GM18508 (cell line): Measurements from ENCODE around the gene CDK4.
"Not testable (repeated sequence)": the region's sequence is repeated elsewhere in the genome, so short reads cannot be mapped to it uniquely, and the experiment has no call there.

Experiments
- ATAC-seq: cut with Tn5 transposase; IDR thresholded peaks from one replicate; pipeline ENCODE4 v1.9.1; 2021; ENCODE audit warnings: moderate number of reproducible peaks; ENCODE audit not compliant: insufficient read depth, unreplicated experiment

Gene CDK4

DNA sequence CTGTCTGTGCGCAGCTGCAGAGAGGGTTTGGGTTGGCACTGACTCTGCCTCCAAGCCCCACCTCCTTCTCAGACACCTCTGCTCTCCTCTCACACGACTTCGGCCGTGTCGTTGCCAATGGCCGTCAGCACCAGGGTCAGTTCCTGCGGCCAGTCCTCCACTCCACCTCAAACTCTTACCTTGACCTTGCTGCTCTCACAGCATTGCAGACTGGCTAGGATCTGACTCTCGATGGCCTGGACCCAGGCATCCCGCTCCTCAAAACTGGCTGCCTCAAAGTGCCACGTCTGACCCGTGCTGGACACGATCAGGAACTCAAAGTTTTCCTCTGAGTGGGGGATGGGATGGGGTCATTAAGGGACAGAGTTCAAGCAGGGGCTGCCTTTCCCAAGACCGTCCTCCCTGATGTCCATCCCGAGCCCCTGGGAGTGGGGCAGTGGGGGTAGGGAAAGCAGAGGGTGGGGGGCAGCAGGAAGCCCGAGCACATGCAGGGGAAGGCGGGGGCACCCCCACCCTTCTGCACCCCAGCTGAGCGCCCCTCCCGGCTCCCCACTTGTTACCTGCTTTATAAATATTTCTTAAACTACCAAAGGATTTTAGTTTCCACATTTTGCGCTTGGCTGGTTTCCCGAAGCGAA lies 24.2 kb downstream of the CDK4 start:
- no peak for ATAC-seq

DNA sequence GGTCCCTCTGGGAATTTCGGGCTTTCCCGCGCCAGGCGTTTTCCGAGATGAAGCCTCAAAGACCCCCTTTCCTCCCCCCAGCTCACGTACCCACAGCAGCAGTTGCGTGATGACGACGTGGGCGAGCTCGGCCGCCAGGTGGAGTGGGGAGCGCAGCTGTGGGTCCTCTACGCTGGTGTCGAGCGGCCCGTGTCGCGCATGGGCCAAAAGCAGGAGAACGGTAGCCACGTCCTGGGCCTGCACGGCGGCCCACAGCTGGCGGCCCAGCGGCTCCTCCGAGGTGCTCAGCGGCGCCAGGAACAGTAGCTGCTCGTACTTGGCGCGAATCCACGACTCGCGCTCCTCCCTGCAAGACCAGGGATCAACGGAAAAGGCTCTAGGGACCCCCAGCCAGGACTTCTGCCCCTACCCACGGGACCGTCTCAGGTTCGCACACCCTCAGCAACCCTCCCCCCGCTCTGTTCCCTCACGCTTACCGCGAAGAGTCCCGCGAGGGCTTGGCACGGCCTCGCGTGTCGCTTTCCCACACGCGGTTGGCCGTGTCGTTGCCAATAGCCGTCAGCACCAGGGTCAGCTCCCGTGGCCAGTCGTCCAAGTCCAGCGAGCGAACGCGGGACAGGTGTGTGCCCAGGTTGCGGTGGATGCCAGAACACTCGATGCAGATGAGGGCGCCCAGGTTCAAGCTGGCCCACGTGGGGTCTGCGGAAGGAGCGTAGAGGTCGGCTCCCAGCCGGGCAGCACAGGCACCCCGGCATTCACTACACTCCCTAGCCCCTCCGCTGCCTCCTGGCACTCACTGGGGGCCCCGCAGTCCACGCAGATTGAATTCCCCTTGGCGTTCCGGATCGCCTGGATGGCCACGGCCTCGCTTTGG lies 25.0 kb downstream of the CDK4 start:
- no peak for ATAC-seq

DNA sequence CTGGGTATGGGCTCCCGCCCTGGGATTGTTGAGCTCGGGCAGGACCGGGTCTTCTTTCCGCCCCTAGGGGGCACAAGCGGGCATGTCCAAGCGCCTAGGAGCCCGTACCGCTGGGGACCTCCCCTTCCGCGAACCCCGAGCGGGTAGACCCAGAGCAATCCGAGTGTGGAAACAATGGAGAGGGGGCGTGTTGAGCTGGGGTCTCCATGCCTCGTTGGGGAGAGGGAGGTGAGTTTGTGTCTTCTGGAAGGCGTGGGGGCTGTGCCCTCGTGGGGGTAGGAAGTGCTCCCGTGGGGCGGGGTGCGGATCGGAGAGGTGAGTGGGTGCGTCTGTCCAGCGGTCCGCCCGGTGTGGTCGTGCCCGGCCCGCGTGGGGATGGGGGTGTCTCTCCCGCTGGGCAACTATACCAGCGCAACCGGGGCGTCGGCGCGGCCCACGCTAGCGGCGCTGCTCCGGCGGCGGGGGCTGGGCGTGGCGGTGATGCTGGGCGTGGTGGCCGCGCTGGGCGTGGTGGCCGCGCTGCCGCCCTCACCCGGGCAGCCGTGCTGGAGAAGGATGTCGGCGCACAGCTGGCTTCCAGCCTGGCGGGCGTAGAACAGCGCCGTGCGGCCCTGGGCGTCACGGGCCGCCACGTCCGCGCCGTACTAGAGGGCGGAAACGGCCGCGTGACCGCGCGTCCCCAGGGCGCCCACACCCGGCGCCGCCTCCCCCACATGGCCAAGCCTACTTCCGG lies 25.8 kb downstream of the CDK4 start:
- no peak for ATAC-seq

DNA sequence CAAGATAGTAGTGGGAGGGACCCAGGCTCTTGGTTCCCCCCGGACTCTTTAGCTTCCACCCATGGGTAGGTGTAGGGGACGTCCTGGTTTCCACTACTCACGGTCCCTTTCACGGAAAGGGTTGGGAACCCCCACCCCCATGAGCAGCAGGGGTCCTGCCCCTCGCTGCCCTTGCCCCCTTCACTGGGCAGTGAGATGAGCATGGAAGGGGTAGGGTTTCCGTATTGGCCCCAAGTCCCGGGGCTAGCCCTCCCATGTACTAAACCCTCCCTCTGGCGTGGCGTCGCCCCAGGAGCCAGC lies 26.3 kb downstream of the CDK4 start:
- no peak for ATAC-seq

DNA sequence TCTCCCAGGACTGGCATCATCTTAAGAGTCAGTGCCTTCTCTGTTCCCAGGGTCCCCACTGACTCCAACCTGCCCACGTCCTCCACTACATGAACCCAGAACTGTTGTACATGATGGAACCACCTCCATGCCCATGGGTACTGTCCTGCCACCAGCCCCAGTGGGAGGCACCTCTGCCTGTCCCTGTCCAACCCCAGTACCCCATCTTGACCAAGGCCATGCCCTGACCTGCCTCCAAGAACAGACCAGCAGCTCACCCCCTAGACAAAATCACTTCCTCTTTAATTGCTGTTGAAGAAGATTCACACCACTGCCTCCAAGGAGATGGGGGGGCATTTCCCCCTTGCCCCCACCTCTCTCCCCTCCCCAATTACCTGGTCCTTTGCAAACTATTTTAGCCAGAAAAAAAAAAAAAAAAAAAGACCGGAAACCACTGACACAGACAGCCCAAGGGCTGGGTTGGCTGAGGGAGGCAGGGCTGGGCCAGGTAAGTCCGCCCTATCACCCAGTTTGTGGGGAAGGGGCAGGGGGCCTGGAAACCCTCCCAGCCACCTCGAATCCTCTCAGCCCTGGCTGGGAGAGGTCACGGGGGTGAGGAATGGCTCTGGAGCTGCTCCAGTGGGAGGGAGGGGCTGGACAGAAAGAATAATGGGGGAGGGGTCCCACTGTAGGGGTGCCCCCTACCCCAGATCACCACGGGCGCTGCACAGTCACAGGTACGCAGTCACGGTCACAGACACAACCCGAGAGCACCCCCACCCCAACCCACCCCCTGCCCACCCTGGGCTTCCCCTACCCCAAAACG lies 27.0 kb downstream of the CDK4 start:
- ATAC-seq: no peak

DNA sequence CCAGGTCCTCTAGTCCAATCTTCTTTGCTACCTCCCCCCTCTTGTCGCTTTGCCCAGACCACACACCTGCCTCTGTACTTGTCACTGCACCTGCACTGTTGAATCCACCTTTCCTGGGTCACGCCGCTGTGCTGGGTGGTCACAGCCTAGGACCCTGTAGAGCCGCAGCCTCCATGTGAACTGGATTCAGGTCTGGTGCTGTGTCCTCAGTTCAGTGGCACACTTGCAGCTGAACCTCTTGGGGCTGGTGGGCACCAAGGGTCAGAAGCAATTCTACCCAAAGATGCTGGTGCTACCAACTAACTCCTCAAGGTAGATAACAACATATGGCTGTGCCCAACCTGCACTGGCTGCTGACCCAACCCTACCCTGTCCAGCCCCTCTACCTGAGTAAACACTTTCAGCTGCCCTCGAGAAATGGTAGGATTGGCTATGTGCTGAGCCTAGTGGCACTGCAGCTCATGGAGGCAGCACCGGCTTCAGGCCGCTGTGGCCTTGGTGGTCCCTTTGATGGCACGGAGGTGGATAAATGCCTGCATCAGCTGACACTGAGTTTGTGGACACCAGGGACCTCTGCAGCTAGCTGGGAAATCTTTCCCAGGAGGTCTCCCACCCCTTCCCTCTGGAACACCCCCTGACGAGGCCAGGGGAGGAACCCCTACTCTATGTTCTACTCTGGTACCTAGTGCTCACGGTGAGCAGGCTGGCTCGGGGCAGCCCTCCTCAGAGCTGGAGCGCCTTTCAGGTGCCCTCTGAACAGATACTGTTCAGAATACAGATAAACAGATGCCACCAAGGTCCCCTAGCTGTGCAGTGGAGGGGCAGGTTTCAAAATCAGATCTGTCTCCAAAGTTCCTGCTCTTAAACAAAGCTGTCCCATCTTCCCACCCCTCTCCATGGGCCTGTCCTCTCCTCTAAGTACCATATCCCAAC lies 27.8 kb downstream of the CDK4 start:
- no peak for ATAC-seq

DNA sequence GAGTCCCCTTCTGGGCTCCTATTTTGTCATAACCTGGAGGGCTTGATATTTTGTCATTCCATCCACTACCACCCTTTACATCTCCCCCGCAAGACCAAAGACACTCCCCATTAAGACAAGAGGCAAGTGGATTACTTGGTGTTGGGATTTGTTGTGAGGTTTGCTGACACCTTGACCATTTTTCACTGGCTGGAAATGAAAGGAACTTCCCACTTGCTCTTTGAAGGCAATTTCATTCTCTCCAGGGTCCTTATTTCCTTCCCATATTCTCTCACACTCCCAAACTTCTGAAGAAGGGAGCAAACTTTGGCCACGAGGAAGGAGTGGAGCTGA lies 28.5 kb downstream of the CDK4 start:
- no peak for ATAC-seq

DNA sequence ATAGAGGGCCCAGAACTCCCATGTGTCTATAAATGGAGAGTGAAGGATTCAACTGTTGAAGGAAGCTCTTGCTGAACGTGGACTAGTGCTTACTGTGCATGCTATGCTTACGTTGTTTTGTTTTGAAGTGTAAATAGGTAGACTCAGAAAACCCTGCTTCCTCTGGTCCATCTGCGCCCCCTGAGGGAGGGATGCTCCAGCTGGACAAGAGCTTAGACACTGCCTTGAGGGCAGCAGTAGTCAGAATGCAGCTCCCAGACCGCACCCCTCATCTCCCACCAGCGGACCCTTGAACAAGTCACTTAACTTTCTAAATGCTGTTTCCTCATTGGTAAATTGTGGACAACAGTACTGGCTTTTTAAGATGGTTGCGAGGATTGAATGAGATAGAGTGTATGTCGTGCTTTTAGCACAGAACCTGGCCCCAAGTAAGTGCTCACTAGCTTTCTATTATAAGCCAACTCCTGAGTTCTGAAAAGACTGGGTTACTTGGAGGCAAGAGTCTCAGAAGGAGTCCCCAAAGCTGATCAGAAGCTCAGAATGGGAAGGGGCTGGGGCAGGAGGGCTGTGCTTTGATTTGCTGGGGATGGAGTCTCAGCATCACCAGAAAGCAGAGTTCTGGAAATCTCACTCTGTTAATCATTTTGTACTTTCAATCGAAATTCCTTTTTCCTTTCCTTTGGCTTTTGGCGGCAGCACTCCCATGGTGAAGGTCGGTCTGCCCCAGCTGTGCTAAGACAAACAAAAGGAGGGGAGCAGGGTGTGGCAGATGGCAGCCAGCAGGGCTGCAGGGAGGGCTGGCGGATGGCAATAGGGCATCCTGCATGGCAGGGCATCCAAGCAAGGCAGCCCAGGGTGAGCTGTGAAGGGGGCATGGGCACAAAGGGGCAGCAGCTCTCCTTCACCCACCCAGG lies 29.1 kb downstream of the CDK4 start:
- no peak for ATAC-seq

DNA sequence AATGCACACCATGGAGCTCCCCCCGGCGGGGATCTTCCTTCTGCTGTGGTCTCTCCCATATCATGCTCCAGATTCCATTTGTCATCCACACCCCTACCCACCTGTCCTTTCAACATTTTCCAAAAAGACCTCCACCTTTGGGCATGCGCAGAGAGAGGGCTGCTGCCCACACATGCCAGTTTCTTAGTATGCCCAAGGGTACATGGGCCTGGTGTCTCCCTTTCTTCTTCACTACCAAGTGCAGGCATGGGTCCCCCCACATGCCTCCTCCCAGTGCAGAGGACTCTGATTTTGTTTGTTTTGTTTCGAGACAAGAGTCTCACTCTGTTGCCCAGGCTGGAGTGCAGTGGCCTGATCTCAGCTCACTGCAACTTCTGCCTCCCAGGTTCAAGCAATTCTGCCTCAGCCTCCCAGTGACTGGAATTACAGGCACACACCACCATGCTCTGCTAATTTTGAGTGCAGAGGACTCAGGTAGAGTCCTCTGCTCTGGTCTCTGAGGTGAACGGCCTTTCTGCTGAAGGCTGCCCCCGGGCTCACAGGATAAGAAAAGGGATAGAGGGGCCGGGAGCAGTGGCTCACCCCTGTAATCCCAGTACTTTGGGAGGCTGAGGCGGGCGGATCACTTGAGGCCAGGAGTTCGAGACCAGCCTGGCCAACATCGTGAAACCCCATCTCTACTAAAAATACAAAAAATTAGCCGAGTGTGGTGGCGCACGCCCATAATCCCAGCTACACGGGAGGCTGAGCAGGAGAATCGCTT lies 30.1 kb downstream of the CDK4 start:
- ATAC-seq: not testable (repeated sequence)

DNA sequence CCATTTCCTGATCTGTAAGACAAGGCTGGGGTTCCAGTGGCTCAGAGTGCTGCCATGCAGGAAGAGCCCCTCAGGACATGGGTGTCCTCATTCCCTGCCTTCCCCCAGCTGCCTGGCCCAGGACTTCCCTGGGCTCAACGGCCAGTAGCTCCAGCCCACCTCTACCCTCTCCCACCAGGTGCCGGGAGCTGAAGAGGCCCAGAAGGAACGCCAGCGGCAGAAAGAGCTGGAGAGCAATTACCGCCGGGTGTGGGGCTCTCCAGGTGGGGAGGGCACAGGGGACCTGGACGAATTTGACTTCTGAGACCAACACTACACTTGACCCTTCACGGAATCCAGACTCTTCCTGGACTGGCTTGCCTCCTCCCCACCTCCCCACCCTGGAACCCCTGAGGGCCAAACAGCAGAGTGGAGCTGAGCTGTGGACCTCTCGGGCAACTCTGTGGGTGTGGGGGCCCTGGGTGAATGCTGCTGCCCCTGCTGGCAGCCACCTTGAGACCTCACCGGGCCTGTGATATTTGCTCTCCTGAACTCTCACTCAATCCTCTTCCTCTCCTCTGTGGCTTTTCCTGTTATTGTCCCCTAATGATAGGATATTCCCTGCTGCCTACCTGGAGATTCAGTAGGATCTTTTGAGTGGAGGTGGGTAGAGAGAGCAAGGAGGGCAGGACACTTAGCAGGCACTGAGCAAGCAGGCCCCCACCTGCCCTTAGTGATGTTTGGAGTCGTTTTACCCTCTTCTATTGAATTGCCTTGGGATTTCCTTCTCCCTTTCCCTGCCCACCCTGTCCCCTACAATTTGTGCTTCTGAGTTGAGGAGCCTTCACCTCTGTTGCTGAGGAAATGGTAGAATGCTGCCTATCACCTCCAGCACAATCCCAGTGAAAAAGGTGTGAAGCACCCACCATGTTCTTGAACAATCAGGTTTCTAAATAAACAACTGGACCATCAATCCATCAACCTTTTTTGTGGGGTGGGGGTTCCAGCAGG lies 31.2 kb downstream of the CDK4 start:
- no peak for ATAC-seq

DNA sequence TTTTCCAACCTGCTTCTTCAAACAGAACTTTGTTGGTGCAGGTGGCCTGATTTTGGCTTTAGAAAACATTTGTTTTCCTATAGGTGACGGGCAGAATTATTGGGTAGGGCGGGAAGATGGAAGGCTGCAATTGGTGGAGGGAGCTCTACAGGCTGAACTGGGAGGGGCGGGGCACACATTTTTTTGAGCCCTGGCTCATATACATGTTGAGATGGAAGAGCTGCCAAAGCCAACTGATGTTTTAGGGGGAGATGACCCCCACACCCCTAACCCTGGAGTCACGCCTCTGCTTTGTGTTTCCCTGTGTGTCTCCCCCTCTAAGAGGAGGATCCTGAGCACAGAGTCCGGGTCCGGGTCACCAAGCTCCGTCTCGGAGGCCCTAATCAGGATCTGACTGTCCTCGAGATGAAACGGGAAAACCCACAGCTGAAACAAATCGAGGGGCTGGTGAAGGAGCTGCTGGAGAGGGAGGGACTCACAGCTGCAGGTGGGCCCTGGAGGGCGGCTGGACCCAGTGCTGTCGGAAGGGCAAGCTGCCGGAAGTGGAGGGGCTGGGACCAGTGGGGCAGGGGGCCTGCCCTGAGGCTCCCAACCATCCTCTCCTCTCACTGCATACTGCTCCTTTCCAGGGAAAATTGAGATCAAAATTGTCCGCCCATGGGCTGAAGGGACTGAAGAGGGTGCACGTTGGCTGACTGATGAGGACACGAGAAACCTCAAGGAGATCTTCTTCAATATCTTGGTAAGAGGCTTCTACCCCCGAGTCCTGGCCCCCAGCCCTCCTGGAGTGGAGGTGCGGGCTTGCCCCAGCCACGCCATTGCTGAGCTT lies 32.1 kb downstream of the CDK4 start:
- no peak for ATAC-seq

DNA sequence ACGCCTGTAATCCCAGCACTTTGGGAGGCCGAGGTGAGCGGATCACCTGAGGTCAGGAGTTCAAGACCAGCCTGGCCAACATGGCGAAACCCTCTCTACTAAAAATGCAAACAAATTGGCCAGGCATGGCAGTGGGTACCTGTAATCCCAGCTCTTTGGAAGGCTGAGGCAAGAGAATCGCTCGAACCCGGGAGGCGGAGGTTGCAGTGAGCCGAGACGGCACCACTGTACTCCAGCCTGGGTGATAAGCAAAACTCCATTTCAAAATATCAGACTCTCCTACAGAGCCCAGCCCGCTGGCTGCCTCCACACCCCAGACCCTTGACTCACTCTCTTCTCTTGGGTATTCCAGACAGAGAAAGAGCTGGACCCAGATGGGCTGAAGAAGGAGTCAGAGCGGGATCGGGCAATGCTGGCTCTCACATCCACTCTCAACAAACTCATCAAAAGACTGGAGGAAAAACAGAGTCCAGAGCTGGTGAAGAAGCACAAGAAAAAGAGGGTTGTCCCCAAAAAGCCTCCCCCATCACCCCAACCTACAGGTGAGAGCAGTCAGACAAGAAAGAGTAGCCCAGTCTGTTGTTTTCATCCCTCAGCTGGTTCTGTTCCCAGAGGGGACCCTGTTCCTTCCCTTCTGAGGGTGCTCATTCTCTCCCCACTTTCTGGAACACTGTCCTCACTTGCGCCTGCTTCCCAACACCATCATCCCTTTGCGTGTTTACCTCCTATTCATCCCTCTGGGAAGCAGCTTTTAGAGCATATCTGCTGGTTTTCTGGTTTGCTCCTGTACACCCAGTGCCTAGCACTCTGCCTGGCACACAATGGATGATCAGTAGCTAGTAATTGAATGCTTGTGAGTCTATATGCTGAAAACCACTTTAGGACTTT lies 33.2 kb downstream of the CDK4 start:
- ATAC-seq: no peak

DNA sequence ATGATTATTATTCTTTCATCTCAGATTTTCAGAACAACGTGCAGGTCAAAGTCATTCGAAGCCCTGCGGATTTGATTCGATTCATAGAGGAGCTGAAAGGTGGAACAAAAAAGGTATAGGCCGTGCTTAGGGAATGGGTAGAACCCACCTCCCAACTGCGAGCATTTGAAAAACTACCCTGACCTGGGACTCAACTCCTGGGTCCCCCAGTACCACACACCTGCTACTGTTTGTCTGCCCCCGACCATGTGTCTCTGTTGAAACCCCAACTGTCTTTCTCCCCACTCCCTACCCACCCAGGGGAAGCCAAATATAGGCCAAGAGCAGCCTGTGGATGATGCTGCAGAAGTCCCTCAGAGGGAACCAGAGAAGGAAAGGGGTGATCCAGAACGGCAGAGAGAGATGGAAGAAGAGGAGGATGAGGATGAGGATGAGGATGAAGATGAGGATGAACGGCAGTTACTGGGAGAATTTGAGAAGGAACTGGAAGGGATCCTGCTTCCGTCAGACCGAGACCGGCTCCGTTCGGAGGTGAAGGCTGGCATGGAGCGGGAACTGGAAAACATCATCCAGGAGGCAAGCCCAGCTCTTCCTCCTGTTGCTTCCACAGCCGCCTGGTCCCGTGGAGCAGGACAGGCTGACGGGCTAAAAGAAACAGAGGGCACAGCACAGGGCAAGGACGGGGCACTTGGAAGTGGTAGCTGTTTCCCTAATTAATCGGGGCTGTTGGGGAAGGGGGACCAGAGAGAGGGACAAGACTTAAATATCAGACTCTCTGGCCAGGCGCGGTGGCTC lies 34.1 kb downstream of the CDK4 start:
- ATAC-seq: no peak

DNA sequence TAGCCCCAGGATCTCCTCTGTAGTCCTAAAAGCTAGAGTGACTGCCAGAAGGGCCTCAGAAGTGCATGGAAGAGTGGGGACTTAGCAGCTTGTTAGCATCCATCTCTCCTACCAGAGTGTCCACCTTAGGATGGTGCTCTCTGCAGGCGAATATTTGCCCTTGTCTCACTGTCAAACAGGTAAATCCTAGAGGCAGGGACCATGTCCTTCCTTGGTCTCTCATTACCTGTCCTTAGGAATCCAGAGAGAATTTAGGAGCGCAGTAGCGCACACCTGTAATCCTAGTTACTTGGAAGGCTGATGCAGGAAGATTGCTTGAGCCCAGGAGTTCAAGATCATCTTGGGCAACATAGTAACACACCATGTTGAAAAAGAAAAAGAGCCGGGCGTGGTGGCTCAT lies 35.0 kb downstream of the CDK4 start:
- ATAC-seq: no peak
